NCI-H2107 (cell line): ENCODE results near the gene ALDH9A1.
"Not testable (repeated sequence)": the region's sequence is repeated elsewhere in the genome, so short reads cannot be mapped to it uniquely, and the experiment has no call there.

Source experiments
- DNase-seq: peaks from one replicate; lab custom pipeline; 2025; lab: John Stamatoyannopoulos, UW

Gene ALDH9A1

DNA sequence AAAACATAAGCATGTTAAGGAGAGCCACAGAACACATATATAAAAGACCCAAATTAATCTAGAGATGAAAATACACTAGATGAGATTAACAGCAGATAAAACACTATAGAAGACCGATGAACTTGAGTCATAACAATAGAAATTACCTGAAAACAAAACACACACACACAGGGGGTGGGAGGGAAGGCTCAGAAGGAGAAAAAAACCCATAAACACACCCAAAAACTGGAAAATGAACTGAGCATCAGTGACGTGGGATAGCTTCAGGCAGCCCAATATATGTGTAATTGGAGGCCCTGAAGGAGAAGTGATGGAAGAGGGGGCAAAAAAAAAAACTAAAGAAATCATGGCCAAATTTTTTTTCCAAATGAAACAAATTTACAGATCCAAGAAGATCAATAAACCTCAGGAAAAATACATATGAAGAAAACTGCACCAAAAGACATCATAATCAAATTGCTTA lies 11.4 kb downstream of the ALDH9A1 start:
- no peak for DNase-seq

DNA sequence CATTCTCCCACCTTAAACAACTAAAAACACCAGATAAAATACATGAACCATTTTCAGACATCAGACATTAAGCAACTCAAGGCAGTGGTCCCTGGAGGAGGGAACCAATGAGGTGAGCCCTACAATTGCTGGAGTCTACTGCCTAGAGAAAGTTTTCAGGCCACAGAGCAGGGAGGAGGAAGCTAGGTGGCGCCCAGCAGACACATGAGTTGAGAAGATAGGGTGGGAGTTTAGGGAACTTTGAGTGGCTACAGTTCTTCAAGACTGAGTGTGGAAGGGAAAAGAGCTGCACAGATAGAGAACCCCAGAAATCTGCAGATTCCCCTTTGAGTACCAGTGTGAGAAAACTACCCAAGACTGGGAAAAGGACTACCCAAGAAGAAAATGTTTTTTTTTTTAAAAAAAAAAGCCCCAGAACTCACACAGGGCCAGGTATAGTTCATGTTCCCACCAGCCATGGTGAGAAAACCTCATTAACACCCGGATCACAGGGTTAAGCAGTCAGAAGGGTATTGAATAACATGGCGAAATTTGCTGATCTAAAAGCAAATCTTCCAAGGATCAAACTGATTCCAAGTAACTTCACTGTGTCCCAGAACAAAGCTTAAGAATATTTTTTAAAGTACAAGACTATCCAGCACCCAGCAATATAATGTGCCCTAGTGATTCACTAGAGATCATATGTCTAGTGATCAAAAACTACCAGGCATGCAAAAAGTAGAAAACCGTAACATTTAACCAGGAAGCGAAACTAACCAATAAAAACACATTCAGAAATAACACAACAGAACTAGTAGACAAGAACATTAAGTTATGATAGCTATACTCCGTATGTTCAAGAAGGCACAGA lies 12.0 kb downstream of the ALDH9A1 start:
- no peak for DNase-seq

DNA sequence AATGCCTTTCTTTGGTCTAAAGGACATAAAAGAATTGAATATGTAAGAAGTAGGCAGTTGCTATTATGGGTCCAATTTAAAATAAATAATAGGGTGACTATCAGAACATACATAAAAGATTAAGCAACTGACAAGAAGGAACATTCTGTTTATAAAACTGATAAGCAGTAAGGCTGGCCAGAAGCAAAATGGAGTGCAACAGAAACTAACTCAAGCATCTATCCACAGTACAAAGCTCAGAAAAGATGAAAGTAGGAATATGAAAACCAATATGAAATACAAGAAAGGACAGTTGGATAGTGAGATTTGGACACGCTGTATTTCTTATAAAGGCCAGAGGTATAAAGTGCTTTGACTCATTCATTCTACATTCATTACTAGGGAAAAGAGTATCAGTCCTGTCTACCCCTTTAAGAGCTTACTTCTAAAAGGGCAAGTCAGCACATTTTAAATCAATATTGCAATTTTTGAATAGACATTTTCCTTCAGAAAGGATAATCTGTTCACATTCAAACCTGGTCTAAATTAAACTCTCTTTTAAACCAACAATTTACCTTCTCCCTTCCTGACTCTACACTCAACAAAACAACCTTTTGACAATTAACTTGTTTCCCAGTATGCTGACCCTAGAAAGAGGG lies 14.4 kb downstream of the ALDH9A1 start:
- DNase-seq, result no peak

DNA sequence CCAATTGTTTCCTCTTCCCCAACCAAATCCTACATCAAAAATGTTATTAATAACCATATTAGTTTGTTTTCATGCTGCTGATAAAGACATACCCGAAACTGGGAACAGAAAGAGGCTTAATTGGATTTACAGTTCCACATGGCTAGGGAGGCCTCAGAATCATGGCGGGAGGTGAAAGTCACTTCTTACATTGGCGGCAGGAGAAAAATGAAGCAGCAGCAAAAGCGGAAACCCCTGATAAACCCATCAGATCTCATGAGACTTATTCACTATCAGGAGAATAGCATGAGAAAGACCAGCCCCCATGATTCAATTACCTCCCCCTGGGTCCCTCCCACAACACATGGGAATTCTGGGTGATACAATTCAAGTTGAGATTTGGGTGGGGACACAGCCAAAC lies 17.6 kb downstream of the ALDH9A1 start:
- not testable (repeated sequence) for DNase-seq

DNA sequence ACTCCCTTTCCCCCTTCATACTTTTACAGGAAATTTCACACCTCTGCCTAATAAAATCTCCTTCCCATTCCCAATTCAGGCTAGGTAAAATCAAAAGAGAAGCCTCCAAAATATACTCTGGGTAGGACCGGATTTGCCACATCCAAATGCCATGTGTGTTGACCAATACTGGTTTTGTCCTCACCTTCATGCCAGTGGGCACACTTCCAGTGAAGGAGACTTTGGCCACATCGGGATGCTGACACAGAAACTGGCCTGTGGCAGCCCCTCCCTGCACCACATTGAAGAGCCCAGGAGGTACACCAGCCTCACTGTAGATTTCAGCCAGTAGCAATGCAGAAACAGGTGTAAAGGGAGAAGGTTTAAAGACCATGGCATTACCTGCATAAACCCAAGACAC lies 18.1 kb downstream of the ALDH9A1 start:
- no peak for DNase-seq

DNA sequence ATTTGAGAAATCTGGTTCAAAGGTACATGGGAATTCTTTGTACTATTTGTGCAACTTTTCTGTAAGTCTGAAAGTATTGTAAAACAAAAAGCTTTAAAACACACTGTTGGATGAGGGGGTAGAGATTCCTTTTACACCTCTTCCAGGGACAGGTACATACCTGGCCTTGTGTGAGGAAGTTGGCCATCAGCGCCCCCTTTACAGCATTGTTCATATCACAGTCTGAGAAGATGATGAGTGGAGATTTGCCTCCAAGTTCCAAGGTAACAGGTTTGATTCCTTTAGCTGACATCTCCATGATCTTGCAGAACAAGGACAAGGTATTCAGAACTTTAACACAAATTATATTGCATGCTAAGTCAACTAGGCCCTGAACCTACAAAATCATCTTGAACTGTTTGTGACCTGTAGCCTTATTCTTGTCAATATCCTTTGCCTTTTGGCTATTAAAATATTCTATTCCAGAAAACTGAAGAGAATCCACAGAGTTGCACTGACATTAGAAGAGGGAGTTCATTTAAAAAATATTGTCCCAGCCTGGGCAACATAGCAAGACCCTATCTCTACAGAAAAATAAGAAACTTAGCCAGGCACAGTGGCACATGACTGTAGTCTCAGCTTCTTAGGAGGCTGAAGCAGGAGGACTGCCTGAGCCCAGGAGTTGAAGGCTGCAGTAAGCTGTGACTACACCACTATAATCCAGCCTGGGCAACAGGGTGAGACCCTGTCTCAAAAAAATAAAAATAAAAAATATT lies 18.9 kb downstream of the ALDH9A1 start:
- DNase-seq, result no peak

DNA sequence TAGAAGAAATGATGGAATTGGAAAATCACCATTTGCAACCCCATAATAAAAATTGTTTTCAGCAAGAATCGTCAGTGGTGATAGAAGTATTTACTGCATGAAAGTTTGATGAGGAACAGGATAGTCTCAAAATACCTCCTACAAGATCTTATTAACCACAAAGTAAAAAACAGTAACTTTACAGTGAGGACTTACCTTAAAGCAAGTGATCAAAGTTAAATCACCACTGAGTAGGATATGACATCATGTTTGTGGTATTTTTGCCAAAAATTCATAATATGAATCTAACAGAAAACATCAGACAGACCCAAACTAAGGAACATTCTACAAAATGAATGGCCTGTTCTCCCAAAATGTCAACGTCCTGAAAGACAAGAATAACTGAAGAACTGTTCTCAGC lies 19.9 kb downstream of the ALDH9A1 start:
- no peak for DNase-seq

DNA sequence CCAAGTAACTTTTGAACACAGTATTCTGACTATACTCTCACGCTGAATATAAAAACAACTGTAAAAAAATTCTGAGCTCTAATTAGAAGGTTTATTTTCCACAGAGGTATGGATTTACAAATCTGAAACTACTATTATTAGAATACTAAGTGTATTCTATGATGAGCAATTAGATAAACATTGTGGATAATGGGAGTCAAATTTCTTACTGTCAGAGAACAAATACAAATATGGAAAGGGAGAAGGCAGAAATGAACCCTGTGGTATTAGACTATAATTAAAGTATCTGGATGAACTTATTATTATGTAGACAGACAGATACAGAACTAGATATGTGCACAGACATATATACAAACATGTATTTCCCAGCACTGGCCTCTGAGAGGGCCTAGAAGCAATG lies 22.6 kb downstream of the ALDH9A1 start:
- no peak for DNase-seq

DNA sequence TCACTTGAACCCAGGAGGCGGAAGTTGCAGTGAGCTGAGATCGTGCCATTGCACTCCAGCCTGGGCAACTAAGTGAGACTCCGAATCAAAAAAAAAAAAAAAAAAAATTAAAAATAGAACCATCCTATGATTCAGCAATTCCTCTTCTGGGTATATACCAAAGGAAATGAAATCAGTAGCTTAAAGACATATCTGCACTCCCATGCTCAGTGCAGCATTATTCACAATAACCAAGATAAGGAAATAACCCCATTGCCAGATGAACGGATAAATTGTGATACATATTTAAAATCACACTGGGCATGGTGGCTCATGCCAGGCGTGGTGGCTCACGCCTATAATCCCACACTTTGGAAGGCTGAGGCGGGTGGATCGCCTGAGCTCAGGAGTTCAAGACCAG lies 23.8 kb downstream of the ALDH9A1 start:
- no peak for DNase-seq

DNA sequence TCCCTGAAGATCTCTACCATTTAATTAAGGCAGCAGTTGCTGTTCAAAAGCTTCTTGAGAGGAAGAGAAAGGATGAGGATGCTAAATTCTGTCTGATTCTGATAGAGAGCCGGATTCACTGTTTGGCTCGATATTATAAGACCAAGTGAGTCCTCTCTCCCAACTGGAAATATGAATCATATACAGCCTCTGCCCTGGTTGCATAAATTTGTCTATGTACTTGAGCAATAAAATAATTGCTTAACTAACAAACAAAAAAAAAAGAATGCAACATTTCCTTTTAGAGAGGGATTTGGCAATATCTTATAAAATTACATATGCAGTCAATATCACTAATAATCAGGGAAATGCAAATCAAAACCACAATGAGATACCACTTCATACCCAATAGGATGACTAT lies 26.8 kb downstream of the ALDH9A1 start:
- no peak for DNase-seq

DNA sequence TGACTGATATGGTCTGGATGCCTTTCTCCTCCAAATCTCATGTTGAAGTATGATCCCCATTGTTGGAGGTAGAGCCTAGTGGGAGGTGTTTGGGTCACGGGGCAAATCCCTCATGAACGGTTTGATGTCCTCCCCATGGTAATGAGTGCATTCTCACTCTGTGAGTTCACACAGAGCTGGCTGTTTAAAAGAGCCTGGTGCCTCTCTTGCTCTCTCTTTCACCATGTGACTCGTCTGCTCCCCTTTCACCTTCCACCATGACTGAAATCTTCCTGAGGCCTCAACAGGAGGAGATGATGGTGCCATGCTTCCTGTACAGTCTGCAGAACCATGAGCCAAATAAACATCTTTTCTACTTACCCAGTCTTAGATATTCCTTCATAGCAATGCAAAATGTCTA lies 30.2 kb downstream of the ALDH9A1 start:
- no peak for DNase-seq

DNA sequence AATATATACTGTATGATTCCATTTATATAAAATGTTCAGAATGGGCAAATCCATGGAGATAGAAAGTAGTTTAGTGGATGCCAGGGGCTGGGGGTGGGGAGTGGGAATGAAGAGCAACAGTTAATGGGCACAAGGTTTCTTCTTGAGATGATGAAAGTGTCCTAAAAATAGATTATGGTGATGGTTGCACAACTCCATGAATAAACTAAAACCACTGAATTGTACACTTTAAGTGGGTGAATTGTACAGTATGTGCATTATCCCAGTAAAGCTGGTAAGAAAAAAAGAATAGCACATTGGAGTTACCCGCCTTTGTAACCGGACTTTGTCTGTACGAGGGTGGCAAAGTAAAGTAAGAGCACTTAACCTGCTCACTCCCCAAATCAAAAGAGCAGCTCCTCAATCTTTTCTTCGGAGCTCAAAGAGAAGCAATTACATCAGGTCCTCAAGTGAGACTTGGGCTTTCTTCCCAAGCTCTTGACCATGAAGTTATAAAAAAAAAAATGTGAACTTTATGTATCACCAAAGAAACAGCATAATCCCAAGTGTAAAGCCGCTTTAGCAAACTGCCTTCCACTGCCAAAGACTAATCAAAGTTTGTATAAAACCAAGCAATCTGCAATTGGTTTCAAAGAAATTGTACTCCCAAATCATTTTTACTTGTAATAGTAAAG lies 32.1 kb downstream of the ALDH9A1 start:
- DNase-seq, result no peak

DNA sequence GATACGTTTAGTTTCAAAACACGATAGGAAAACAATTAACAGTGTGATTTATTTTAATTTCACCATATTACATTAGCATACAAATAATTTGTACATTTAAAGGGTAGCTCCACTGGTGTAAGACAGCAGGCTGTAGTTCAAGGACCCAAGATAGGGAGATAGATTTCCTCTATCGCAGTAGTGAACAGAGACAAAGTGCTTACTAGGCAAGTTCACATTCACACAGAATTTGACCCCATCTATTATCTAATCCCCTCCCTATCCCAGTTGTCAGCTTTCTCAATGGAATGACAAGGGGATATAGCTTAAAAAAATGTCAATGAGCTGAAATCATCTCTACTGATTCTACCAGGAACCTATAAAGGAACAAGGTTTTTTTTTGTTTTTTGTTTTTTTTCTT lies 36.2 kb downstream of the ALDH9A1 start:
- no peak for DNase-seq

DNA sequence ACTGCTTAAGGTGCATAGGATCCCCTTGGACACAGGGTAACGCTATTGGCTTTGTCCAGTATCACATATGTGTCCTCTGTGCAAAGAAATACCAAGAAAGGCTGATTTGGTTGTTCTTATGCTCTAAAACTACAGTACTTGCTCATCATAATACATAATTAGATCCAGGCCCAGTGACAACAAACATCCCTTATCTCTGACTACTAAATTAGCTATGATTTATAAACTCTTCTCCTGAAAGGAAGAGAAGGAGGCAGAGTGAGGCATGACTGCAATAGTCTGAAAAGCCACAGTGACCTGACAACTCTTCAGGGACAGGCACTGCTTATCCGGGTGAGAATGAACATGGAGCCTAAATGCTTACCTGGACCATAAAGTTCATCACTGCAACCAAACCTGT lies 36.7 kb downstream of the ALDH9A1 start:
- no peak for DNase-seq

DNA sequence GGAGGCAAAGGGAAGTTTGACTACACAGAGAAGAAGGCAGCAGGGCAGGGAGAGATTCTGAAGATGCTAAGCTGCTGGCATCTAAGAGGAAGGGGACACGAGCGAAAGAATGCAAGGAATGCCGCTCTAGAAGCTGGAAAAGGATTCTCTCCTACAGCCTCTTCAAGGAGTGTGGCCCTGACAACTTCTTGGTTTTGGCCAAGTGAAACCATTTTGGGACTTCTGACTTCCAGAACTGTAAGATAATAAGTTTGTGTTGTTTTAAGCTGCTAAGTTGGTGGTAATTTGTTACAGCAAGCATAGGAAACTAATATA lies 38.8 kb downstream of the ALDH9A1 start:
- DNase-seq, result no peak

DNA sequence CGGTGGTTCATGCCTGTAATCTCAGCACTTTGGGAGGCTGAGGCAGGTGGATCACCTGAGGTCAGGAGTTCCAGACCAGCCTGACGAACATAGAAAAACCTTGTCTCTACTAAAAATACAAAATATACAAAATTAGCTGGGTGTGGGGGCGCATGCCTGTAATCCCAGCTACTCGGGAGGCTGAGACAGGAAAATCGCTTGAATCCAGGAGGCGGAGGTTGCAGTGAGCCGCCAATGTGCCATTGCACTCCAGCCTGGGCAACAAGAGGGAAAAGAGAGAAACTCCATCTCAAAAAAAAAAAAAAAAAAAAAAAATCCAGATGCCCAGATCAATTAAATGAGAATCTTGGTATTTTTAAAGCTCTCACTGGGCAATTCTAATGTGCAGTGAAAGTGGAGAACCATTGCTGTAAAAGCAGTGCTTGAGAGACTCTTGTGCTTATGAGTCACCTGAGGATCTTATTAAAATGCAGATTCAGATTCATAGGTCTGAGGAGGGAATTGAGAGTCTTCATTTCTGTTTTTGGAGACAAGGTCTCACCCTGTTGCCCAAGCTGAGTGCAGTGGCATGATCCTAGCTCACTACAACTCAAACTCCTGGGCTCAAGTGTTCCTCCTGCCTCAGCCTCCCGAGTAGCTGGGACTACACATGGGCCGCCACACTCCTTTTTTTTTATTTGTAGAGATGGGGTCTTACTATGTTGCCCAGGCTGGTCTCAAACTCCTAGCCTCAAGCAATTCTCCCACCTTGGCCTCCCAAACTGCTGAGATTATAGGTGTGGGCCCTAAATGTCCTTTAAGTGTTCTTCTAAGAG lies 39.4 kb downstream of the ALDH9A1 start:
- DNase-seq, result not testable (repeated sequence)

DNA sequence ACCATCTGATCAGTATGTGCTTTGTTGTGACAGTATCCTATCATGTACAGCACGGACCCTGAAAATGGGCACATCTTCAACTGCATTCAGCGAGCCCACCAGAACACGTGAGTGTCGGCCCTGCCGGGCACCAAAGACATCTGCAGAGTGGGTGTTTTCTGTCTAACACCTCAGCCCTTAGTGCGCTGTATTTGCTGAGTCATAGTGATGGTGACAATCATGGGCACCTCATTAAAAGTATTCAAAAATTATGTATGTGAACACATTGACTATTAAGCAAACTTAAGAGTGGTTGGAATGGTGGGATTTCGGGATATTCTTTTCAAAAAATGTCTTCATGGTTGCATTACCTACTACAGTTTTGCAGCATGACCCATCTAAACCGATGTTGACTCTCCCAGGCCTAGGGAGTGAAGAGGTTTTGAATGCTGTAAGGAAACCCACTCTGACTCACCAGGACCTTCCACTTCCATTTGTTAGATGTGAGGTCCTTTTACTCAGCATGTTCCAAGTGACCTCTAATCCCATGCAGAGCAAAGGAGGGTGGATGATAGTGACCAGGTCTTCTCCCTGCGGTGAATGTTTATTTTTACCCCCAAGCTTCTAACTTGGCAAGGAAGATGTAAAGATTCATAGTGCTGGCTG lies 47.3 kb downstream of the ALDH9A1 start:
- DNase-seq, result no peak

DNA sequence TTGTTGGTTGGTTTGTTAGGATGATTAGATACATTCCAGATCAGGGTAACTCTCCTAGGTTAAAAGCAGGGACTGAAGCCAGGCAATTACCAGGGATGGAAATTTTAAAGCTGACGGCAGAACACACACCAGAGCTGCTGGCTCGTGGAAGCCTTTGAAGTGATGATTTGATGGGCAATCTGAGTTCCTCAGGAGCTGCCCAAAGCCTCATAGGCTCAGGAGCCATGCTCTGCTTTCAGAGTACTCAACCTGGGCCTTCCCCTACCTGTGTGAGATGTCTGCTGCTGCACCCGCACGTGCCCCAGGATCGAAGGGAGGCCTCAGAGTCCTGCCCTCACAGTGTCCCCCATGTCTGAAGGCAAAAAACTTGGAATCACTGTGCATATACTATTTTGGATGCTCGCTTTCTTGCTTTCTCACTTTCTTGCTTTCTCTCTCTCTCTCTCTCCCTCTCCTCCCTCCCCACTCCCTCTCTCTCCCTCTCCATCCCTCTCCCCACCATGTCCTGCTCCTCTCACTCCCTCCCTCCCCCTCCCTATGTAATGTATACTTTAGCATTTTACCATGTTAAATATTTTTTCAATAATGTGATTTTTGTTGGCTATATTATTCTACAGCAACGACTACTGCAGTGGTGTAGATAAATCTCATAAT lies 49.3 kb downstream of the ALDH9A1 start:
- DNase-seq, result no peak

DNA sequence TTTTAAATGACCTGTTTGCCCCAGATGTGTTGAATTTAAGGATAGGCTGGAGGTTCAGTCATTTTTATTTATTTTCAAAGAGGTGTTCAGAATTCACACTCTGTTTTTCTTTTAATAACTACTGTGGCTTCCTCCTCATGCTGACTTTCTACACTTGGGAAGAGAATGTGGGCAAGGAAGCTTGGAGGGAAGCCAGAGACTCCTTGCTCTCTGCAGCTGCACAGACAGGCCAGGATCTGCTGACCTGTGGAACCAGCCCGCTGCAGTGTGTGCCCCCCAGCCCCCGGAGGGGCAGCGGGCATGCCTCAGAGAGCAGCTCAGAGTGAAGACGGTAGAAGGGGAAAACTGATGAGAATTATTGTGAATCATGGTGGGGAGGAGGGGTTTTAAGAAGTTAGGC lies 50.4 kb downstream of the ALDH9A1 start:
- no peak for DNase-seq

DNA sequence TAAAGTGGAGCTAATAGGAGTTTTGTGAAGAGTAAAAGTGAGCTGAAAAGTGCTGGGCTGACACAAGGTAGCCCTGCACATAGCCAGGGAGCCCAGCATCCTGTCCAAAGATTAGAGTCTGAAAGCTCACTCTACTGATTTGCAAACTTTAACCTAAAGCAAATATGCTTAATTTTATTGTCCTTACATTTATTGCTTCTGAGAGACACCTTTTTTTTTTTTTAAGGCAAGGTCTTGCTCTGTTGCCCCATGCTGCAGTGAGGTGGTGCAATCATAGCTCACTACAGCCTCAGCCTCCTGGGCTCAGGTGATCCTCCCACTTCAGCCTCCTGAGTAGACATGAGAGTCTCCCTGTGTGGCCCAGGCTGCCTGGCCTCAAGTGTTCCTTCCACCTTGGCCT lies 50.8 kb downstream of the ALDH9A1 start:
- no peak for DNase-seq
